Keratinocyte (primary cell): ENCODE results near the gene DNAJC18. TPM values are rescaled to one million over a fixed set of nuclear protein-coding genes. Genes with fewer than 3 reads are reported as not detected.

Source experiments
- DNase-seq: peaks from one replicate; pipeline ENCODE4 v3.0.0-alpha.2; 2011; ENCODE audit warnings: low read depth, missing footprints, low spot score
- FAIRE-seq: peaks from 2 replicates; lab custom pipeline; 2011; peaks lifted over from hg19 to GRCh38; lab: Jason Lieb, UNC
- H2AFZ ChIP-seq: 2 replicates; pipeline ENCODE4 v1.6.0; 2012; ENCODE audit warnings: low read length, control low read depth, inconsistent platforms; ENCODE audit not compliant: control insufficient read depth
- H3K27ac ChIP-seq: 2 replicates; pipeline ENCODE4 v1.5.1; 2011; ENCODE audit warnings: low read length; ENCODE audit not compliant: control insufficient read depth, insufficient read depth
- H3K27me3 ChIP-seq: 3 replicates; pipeline ENCODE4 v1.6.0; 2011; ENCODE audit warnings: low read length; ENCODE audit not compliant: control insufficient read depth, insufficient read depth; ENCODE audit errors: extremely low read depth
- H3K36me3 ChIP-seq, 2 experiments: 2 replicates in 1 of 2; 3 replicates in 1 of 2; pipeline ENCODE4 v1.5.1; 2011; ENCODE audit warnings: low read length in 2 of 2, mild to moderate bottlenecking in 1 of 2; ENCODE audit not compliant: control insufficient read depth in 2 of 2, insufficient read depth in 2 of 2; ENCODE audit errors: extremely low read depth in 1 of 2
- H3K4me1 ChIP-seq: 3 replicates; pipeline ENCODE4 v1.5.1; 2011; ENCODE audit warnings: low read length; ENCODE audit not compliant: control insufficient read depth, insufficient read depth; ENCODE audit errors: extremely low read depth
- H3K4me2 ChIP-seq: 3 replicates; pipeline ENCODE4 v1.6.0; 2011; ENCODE audit warnings: low read depth, low read length; ENCODE audit not compliant: control insufficient read depth, insufficient read depth; ENCODE audit errors: extremely low read depth
- H3K4me3 ChIP-seq, 3 experiments: fragments of 200-600 bp in 1 of 3; sonication (generic) in 1 of 3; 2 replicates in 2 of 3; 3 replicates in 1 of 3; pipeline ENCODE4 v1.5.1; 2011 to 2016; ENCODE audit warnings: low read length in 3 of 3, mild to moderate bottlenecking in 3 of 3, control low read depth in 2 of 3, inconsistent platforms in 1 of 3, low read depth in 1 of 3, mixed read lengths in 1 of 3, mixed run types in 1 of 3, moderate library complexity in 1 of 3; ENCODE audit not compliant: control insufficient read depth in 2 of 3, insufficient read depth in 2 of 3; ENCODE audit errors: extremely low read depth in 1 of 3
- H3K79me2 ChIP-seq: 2 replicates; pipeline ENCODE4 v1.6.0; 2012; ENCODE audit warnings: low read length; ENCODE audit not compliant: control insufficient read depth, insufficient read depth
- H3K9ac ChIP-seq: 3 replicates; pipeline ENCODE4 v1.6.0; 2011; ENCODE audit warnings: low read length; ENCODE audit not compliant: control insufficient read depth, insufficient read depth; ENCODE audit errors: extremely low read depth
- H3K9me1 ChIP-seq: 3 replicates; pipeline ENCODE4 v1.6.0; 2011; ENCODE audit warnings: low read length; ENCODE audit not compliant: control insufficient read depth, insufficient read depth; ENCODE audit errors: extremely low read depth
- H3K9me3 ChIP-seq: 2 replicates; pipeline ENCODE4 v1.5.1; 2012; ENCODE audit warnings: low read depth, low read length; ENCODE audit not compliant: control insufficient read depth
- H4K20me1 ChIP-seq: 3 replicates; pipeline ENCODE4 v1.6.0; 2011; ENCODE audit warnings: low read length; ENCODE audit not compliant: control insufficient read depth, insufficient read depth; ENCODE audit errors: extremely low read depth
- EZH2 ChIP-seq: IDR thresholded peaks from one replicate; pipeline ENCODE4 v1.6.1; 2012; ENCODE audit warnings: inconsistent platforms, mild to moderate bottlenecking, low read length, moderate library complexity
- dilution Hi-C: fragments of 300-500 bp; cut with MboI; formaldehyde crosslinking; loops from one replicate; pipeline ENCODE4 v1.7.0; 2020; ENCODE audit warnings: low sequenced_read_pairs; ENCODE audit not compliant: extremely low pct_ligation_motif_present
- polyA plus RNA-seq, 5 experiments: library from polyadenylated mRNA; depleted of rRNA in 3 of 5; stranded (reverse) in 3 of 5; stranded (forward) in 1 of 5; unstranded in 1 of 5; fragments of >200 nt; gene quantifications; 1 replicate in 1 of 5; 2 replicates in 3 of 5; 3 replicates in 1 of 5; pipeline versions ENCODE4 v1.2.1 to v1.2.3, GENCODE V29; 2011 to 2012; ENCODE audit warnings: missing spikeins in 2 of 5, low read depth in 1 of 5, low replicate concordance in 1 of 5
- TF ChIP-seq, protein P1 (sequence below), 3 experiments: IDR thresholded peaks in 1 of 3; conservative IDR thresholded peaks in 1 of 3; optimal IDR thresholded peaks in 1 of 3; 2 replicates in 2 of 3; 3 replicates in 1 of 3; pipeline versions ENCODE3 to v1.5.1; 2011; ENCODE audit warnings: low read length in 3 of 3, mild to moderate bottlenecking in 3 of 3, moderate library complexity in 2 of 3, control low read depth in 1 of 3, inconsistent platforms in 1 of 3; ENCODE audit not compliant: insufficient read depth in 2 of 3; ENCODE audit errors: extremely low read depth in 1 of 3

The DNAJC18 gene
- polyA plus RNA-seq, 1 donor (not counting 4 experiments of a cell fraction or from before 2014, with no cell fraction given): 6.6 TPM

DNA sequence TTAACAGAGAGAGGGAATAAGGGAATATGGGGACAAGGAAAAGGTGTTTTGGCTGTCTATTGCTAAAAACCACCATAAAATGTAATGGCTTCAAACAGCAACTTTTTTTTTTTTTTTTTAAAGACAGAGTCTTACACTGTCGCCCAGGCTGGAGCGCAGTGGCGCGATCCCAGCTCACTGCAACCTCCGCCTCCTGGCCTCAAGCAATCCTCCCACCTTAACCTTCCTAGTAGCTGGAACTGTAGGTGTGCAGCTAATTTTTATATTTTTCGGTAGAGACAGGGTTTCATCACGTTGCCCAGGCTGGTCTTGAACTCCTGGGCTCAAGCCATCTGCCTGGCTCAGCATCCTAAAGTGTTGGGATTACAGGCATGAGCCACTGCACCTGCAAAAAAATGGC, 31.1 kb downstream of the DNAJC18 start:
- H3K4me2 ChIP-seq: no peak overlapping the region
- FAIRE-seq (no peak), DNase-seq (no peak)
- H4K20me1 ChIP-seq: no peaks in the 10 kb centered on the region
- no peaks in the 10 kb centered on the region for H3K27me3 ChIP-seq
- H3K4me3 ChIP-seq: no peak overlapping the region
- TF ChIP-seq, protein P1, sequence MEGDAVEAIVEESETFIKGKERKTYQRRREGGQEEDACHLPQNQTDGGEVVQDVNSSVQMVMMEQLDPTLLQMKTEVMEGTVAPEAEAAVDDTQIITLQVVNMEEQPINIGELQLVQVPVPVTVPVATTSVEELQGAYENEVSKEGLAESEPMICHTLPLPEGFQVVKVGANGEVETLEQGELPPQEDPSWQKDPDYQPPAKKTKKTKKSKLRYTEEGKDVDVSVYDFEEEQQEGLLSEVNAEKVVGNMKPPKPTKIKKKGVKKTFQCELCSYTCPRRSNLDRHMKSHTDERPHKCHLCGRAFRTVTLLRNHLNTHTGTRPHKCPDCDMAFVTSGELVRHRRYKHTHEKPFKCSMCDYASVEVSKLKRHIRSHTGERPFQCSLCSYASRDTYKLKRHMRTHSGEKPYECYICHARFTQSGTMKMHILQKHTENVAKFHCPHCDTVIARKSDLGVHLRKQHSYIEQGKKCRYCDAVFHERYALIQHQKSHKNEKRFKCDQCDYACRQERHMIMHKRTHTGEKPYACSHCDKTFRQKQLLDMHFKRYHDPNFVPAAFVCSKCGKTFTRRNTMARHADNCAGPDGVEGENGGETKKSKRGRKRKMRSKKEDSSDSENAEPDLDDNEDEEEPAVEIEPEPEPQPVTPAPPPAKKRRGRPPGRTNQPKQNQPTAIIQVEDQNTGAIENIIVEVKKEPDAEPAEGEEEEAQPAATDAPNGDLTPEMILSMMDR (optimal IDR thresholded peaks at IDR 0.05 in 1 of 3, IDR thresholded peaks at IDR 0.05 in 1 of 3, conservative IDR thresholded peaks at IDR 0.05 in 1 of 3; ENCODE audit: extremely low read depth in 1 of 3, insufficient read depth in 2 of 3, low read length in 3 of 3): no peak
- no peak for TF ChIP-seq EZH2
- H3K9ac ChIP-seq: no peak overlapping the region
- H3K27ac ChIP-seq: no peak overlapping the region
- peaks cover 10% of the 10 kb centered on the region for H3K4me1 ChIP-seq
- no peaks in the 10 kb centered on the region for H3K36me3 ChIP-seq
- H3K9me3 ChIP-seq: no peaks in the 10 kb centered on the region
- H2AFZ ChIP-seq: no peak overlapping the region
- H3K79me2 ChIP-seq: no peaks in the 10 kb centered on the region
- dilution Hi-C loops: no loop called here
- H3K9me1 ChIP-seq: no peaks in the 10 kb centered on the region

GRCh38 chr5:139407517-139407916, 31.8 kb downstream of the DNAJC18 start:
- Histone ChIP-seq H3K9me1 (no peaks in the 10 kb centered on the region), H3K4me1 (peaks cover 14% of the 10 kb centered on the region), H3K9me3 (no peaks in the 10 kb centered on the region), H4K20me1 (no peaks in the 10 kb centered on the region), H3K36me3 (no peaks in the 10 kb centered on the region), H3K4me2 (no peak overlapping the region), H3K9ac (no peak overlapping the region), H3K27ac (no peak overlapping the region), H3K79me2 (no peaks in the 10 kb centered on the region), H3K4me3 (no peak overlapping the region), H3K27me3 (no peaks in the 10 kb centered on the region), H2AFZ (no peak overlapping the region)
- no peak for DNase-seq
- no peak for FAIRE-seq
- TF ChIP-seq, protein P1 (optimal IDR thresholded peaks at IDR 0.05 in 1 of 3, IDR thresholded peaks at IDR 0.05 in 1 of 3, conservative IDR thresholded peaks at IDR 0.05 in 1 of 3; ENCODE audit: extremely low read depth in 1 of 3, insufficient read depth in 2 of 3, low read length in 3 of 3): no peak
- TF ChIP-seq EZH2: no peak
- dilution Hi-C loops: no loop called here
